Sigmoid colon (tissue), 7 donors: ENCODE measurements around the gene FCSK. TPM values are rescaled to one million over a fixed set of nuclear protein-coding genes. Genes with fewer than 3 reads are reported as not detected.
"Not testable (repeated sequence)": the region's sequence is repeated elsewhere in the genome, so short reads cannot be mapped to it uniquely, and the experiment has no call there.

Experiments used
- DNase-seq: peaks from one replicate; pipeline ENCODE4 v3.0.0-alpha.2; 2019
- H3K27ac ChIP-seq, 4 donors: fragments of 200-600 bp; sonication (generic); one replicate each; pipeline ENCODE4 v1.5.1; 2016 to 2019; ENCODE audit warnings: mild to moderate bottlenecking in 1 of 4
- H3K27me3 ChIP-seq, 3 donors: fragments of 200-600 bp; sonication (generic); one replicate each; pipeline ENCODE4 v1.5.1; 2019; ENCODE audit warnings: mild to moderate bottlenecking in 1 of 3
- H3K36me3 ChIP-seq, 4 donors: fragments of 200-600 bp; sonication (generic); one replicate each; pipeline ENCODE4 v1.5.1; 2016 to 2019
- H3K4me1 ChIP-seq, 4 donors: fragments of 200-600 bp; sonication (generic); one replicate each; pipeline ENCODE4 v1.5.1; 2017 to 2019
- H3K4me3 ChIP-seq, 4 donors: fragments of 200-600 bp; sonication (generic); one replicate each; pipeline ENCODE4 v1.5.1; 2017 to 2019; ENCODE audit warnings: mild to moderate bottlenecking in 2 of 4, moderate library complexity in 1 of 4
- H3K9me3 ChIP-seq, 4 donors: fragments of 200-600 bp in 3 of 4; sonication (generic) in 3 of 4; one replicate each; pipeline versions ENCODE4 v1.5.1 to v1.6.1; 2013 to 2019
- CTCF ChIP-seq, 4 experiments: fragments of 450-650 bp in 3 of 4; fragments of 200-600 bp in 1 of 4; IDR thresholded peaks; one replicate each; pipeline ENCODE4 v1.5.1; 2016 to 2019; ENCODE audit warnings: antibody characterized with exemption in 4 of 4, mild to moderate bottlenecking in 3 of 4, moderate library complexity in 2 of 4
- EP300 ChIP-seq, 4 donors: sonication (generic); formaldehyde crosslinking; IDR thresholded peaks; one replicate each; pipeline ENCODE4 v1.6.1; 2017; ENCODE audit warnings: antibody characterized with exemption in 4 of 4
- POLR2A ChIP-seq, 2 donors: fragments of 450-650 bp; IDR thresholded peaks; one replicate each; pipeline ENCODE4 v1.6.1; 2016; ENCODE audit warnings: antibody characterized with exemption in 2 of 2, mild to moderate bottlenecking in 2 of 2, moderate library complexity in 2 of 2
- POLR2AphosphoS5 ChIP-seq, 4 donors: sonication (generic); formaldehyde crosslinking; IDR thresholded peaks; one replicate each; pipeline ENCODE4 v1.6.1; 2017; ENCODE audit warnings: antibody characterized with exemption in 4 of 4
- WGBS, 2 donors: extraction: QIAGEN DNeasy Blood & Tissue Kit; methylation state at CpG; one replicate each; pipeline ENCODE4 v1.1.7; 2013; 5-methylcytosine and 5-hydroxymethylcytosine counted together
- intact Hi-C: fragments of 100-400 bp; cut with DNase I; formaldehyde crosslinking; loops from one replicate; pipeline ENCODE4 v1.15.1; 2023
- polyA plus RNA-seq, 3 donors: library from polyadenylated mRNA; stranded (reverse); fragments of 200-250 nt; gene quantifications; one replicate each; pipeline ENCODE4 v1.2.3, GENCODE V29; 2013
- total RNA-seq, 4 donors: library from RNA; depleted of rRNA; stranded (reverse); fragments of >200 nt; gene quantifications; one replicate each; pipeline ENCODE4 v1.1.0, GENCODE V29; 2016
- donor health status: healthy with polysubstance abuse.
- donor health status: Bipolar disorder and iron deficiency.
- donor health status: healthy.

FCSK gene
- total and polyA plus RNA-seq, 7 donors: 7.6 to 19.1 (median 12.7) TPM

DNA sequence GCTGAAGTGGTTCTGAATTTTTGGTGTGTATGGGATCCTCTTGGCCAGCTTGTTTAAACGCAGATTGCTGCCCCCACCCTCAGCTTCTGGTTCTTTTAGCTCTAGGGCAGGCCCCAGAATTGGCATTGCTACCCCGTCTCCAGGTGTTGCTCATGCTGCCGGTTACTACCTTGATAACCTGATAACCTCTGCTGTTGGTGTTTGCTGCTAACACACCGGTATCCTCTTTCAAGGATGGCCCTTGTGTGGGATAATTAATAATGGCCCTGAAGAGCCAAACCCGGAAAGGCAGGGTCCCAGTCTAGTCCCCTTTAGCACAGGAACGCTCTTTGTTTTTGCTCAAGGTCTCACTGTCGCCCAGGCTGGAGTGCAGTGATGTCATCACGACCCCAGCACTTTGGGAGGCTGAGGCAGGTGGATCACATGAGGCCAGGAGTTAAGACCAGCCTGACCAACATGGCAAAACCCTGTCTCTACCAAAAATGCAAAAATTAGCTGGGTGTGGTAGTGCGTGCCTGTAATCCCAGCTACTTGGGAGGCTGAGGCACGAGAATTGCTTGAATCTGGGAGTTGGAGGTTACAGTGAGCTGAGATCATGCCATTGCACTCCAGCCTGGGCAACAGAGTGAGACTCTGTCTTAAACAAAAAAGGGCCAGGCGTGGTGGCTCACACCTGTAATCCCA is 14.2 kb upstream of the FCSK start:
- no peaks in the 10 kb centered on the region for H3K9me3 ChIP-seq
- no peak for DNase-seq
- no peaks in the 10 kb centered on the region for H3K27me3 ChIP-seq
- H3K27ac ChIP-seq: no peak overlapping the region
- H3K4me3 ChIP-seq: peak overlapping the region in 1 of 4 donors; percentile 91
- H3K36me3 ChIP-seq: no peaks in the 10 kb centered on the region
- intact Hi-C loops: no loop called here
- 63 to 80% methylated on average over 11 of the region's 11 CpGs for WGBS, 2 donors
- peaks cover 0 to 30% (median 23%) of the 10 kb centered on the region in 4 donors for H3K4me1 ChIP-seq
- TF ChIP-seq EP300 (IDR thresholded peaks at IDR 0.05) (no peak), POLR2AphosphoS5 (IDR thresholded peaks at IDR 0.05) (no peak), POLR2A (IDR thresholded peaks at IDR 0.05) (no peak), CTCF (IDR thresholded peaks at IDR 0.05) (no peak)

DNA sequence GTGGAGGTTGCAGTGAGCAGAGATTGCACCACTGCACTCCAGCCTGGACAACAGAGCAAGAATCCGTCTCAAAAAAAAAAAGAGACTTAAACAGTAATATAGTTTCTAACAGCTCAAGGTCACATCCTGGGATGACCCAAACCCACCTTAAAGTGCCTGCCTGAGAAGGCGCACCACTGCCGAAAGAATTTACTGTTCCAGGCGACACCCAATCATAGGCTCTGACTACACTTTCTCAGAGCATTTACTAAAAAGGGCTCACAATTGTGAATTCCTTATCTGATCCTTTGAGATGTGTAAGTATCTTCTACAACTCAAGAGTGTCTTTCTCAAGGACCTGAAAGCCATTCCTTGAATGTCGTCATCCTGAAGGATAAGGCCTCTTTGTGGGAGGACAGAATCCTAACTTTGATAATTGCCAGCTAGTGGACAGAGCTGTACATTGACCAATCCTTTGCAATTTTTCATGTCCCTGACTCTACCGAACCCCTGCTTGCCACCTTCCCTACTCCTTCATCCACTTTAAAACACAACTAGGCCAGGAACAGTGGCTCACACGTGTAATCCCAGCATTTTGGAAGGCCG is 12.9 kb upstream of the FCSK start:
- Histone ChIP-seq H3K27me3 (no peaks in the 10 kb centered on the region), H3K4me1 (peaks cover 0 to 26% (median 23%) of the 10 kb centered on the region in 4 donors), H3K9me3 (no peaks in the 10 kb centered on the region), H3K4me3 (no peak overlapping the region), H3K36me3 (no peaks in the 10 kb centered on the region), H3K27ac (no peak overlapping the region)
- TF ChIP-seq POLR2AphosphoS5 (IDR thresholded peaks at IDR 0.05): no peak
- no peak for TF ChIP-seq EP300 (IDR thresholded peaks at IDR 0.05)
- no peak for TF ChIP-seq CTCF (IDR thresholded peaks at IDR 0.05)
- no peak for TF ChIP-seq POLR2A (IDR thresholded peaks at IDR 0.05)
- no peak for DNase-seq
- intact Hi-C loops: no loop called here
- WGBS, 2 donors: 84 to 92% methylated on average over 8 of the region's 8 CpGs

- WGBS, 2 donors: 95 to 97% methylated on average over 7 of the region's 7 CpGs
Observed at GRCh38 chr16:70442344-70442743, 12.1 kb upstream of the FCSK start.

DNA sequence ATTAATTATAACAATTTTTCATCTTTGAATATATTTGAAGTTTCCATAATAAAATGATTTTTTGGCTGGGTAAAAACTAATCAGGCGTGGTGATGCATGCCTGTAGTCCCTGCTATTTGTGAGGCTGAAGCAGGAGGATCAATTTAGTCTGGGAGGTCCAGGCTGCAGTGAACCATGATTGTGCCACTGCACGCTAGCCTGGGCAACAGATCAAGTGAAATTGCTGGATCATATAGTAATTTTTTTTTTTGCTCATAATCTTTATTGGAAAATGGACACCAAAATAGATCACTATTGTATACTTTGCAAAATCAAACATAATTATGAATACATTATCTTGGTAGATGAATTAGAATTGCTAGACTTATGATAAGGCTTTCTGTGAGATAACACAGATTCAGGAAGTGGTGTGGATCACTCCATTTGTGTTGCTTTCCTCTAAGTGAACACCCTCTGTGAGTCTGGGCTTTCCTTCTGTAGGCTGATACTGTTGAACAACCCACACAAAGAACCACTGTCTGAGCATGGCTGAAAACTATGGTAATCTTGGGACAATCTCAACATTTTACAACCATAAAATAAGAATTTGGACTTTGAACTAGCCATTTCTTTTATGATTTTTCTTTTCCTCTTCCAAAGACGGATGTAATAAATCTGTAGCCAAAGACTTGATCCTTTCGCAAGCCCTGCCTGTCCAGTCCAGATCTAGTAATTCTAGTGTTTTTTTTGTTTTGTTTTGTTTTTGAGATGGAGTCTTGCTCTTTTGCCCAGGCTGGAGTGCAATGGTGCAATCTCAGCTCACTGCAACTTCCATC is 9.9 kb upstream of the FCSK start:
- intact Hi-C loops: no loop called here
- Histone ChIP-seq H3K9me3 (no peaks in the 10 kb centered on the region), H3K4me3 (no peak overlapping the region), H3K27me3 (no peaks in the 10 kb centered on the region), H3K4me1 (peaks cover 0 to 5% (median 3%) of the 10 kb centered on the region in 4 donors), H3K27ac (no peak overlapping the region), H3K36me3 (no peaks in the 10 kb centered on the region)
- 19 to 69% methylated on average over 4 of the region's 4 CpGs for WGBS, 2 donors
- DNase-seq: no peak
- TF ChIP-seq EP300 (IDR thresholded peaks at IDR 0.05) (no peak), CTCF (IDR thresholded peaks at IDR 0.05) (no peak), POLR2A (IDR thresholded peaks at IDR 0.05) (no peak), POLR2AphosphoS5 (IDR thresholded peaks at IDR 0.05) (no peak)

More at GRCh38 chr16:70442344-70442743, 12.1 kb upstream of the FCSK start:
- H3K4me1 ChIP-seq: peaks cover 0 to 17% (median 16%) of the 10 kb centered on the region in 4 donors
- no peaks in the 10 kb centered on the region for H3K27me3 ChIP-seq
- no peak overlapping the region for H3K27ac ChIP-seq
- DNase-seq: no peak
- H3K9me3 ChIP-seq: no peaks in the 10 kb centered on the region
- no peaks in the 10 kb centered on the region for H3K36me3 ChIP-seq
- no peak for TF ChIP-seq POLR2AphosphoS5 (IDR thresholded peaks at IDR 0.05)
- intact Hi-C loops: no loop called here
- no peak overlapping the region for H3K4me3 ChIP-seq

- Histone ChIP-seq H3K9me3 (no peaks in the 10 kb centered on the region), H3K27ac (no peak overlapping the region), H3K27me3 (peaks cover 0 to 8% (median 0%) of the 10 kb centered on the region in 3 donors), H3K4me1 (no peaks in the 10 kb centered on the region), H3K36me3 (no peaks in the 10 kb centered on the region), H3K4me3 (no peak overlapping the region)
- DNase-seq: no peak
- TF ChIP-seq EP300 (IDR thresholded peaks at IDR 0.05): no peak
- WGBS, 2 donors: 91 to 92% methylated on average over 6 of the region's 6 CpGs
- intact Hi-C loops: no loop called here
Observed at GRCh38 chr16:70448075-70448474, 6.3 kb upstream of the FCSK start.

DNA sequence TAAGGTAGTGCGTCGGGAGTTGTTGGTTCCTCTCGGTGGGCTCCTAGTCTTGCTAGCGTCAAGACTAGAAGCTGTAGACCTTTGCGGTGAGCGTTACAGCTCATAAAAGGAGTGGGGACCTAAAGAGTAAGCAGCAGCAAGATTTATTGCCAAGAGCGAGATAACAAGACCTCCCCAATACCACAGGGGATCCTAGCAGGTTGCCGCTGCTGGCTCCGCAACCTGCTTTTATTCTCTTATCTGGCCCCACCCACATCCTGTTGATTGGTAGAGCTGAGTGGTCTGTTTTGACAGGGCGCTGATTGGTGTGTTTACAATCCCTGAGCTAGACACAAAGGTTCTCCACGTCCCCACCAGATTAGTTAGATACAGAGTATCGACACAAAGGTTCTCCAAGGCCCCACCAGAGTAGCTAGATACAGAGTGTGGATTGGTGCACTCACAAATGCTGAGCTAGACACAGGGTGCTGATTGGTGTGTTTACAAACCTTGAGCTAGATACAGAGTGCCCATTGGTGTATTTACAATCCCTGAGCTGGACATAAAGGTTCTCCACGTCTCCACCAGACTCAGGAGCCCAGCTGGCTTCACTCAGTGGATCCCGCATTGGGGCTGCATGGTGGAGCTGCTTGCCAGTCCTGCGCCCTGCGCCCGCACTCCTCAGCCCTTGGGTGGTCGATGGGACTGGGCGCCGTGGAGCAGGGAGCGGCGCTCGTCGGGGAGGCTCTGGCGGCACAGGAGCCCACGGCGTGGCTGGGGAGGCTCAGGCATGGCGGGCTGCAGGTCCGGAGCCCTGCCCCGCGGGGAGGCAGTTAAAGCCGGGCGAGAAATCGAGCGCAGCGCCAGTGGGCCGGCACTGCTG is 4.0 kb upstream of the FCSK start:
- H3K36me3 ChIP-seq, H3K27ac ChIP-seq, intact Hi-C loops, H3K4me1 ChIP-seq, DNase-seq, H3K27me3 ChIP-seq, H3K9me3 ChIP-seq: not testable (repeated sequence)
- 86 to 93% methylated on average over 37 of the region's 37 CpGs for WGBS, 2 donors
- H3K4me3 ChIP-seq: peak overlapping the region in 3 of 4 donors; percentile 18 to 41 (median 30)

GRCh38 chr16:70451004-70451340 is 3.4 kb upstream of the FCSK start:
- peak overlapping the region in 3 of 4 donors; percentile 18 to 41 (median 30) for H3K4me3 ChIP-seq
- DNase-seq, H3K27ac ChIP-seq, H3K36me3 ChIP-seq, H3K27me3 ChIP-seq, intact Hi-C loops, H3K9me3 ChIP-seq: not testable (repeated sequence)
- peaks cover 0 to 14% (median 13%) of the 10 kb centered on the region in 4 donors for H3K4me1 ChIP-seq
- 68 to 83% methylated on average over 25 of the region's 25 CpGs for WGBS, 2 donors
